Neural cell (in vitro differentiated cells): ENCODE results near the gene ZNF30. TPM values are rescaled to one million over a fixed set of nuclear protein-coding genes. Genes with fewer than 3 reads are reported as not detected.
"Not testable (repeated sequence)": the region's sequence is repeated elsewhere in the genome, so short reads cannot be mapped to it uniquely, and the experiment has no call there.

Experiments
- H2AFZ ChIP-seq: fragments of 200-600, 300-800 bp; sonication (generic), shearing (Covaris generic); 2 replicates; pipeline ENCODE4 v1.6.0; 2014; ENCODE audit warnings: low read depth, mild to moderate bottlenecking, antibody characterized with exemption, low read length, moderate library complexity
- H3F3A ChIP-seq: fragments of 200-600 bp; shearing (Covaris generic); 2 replicates; pipeline ENCODE4 v1.6.1; 2016; ENCODE audit warnings: mild to moderate bottlenecking, moderate library complexity, mixed read lengths, antibody characterized with exemption, low read length; ENCODE audit not compliant: insufficient read depth, poor library complexity, severe bottlenecking
- H3K27ac ChIP-seq: fragments of 200-600, 300-800 bp; sonication (generic), shearing (Covaris generic); 2 replicates; pipeline ENCODE4 v1.5.1; 2014; ENCODE audit warnings: mild to moderate bottlenecking, low read length, moderate library complexity
- H3K27me3 ChIP-seq: fragments of 300-800, 200-600 bp; sonication (generic), shearing (Covaris generic); 2 replicates; pipeline ENCODE4 v1.6.0; 2014; ENCODE audit warnings: mild to moderate bottlenecking, low read depth, low read length, moderate library complexity; ENCODE audit not compliant: insufficient read depth
- H3K36me3 ChIP-seq: fragments of 300-800, 200-600 bp; sonication (generic), shearing (Covaris generic); 2 replicates; pipeline ENCODE4 v1.5.1; 2014; ENCODE audit warnings: mild to moderate bottlenecking, antibody characterized with exemption, low read length, moderate library complexity; ENCODE audit not compliant: insufficient read depth
- H3K4me2 ChIP-seq: fragments of 300-800, 200-600 bp; sonication (generic), shearing (Covaris generic); 2 replicates; pipeline ENCODE4 v1.6.0; 2014; ENCODE audit warnings: mild to moderate bottlenecking, low read length
- H3K4me3 ChIP-seq: fragments of 300-800, 200-600 bp; sonication (generic), shearing (Covaris generic); 2 replicates; pipeline ENCODE4 v1.5.1; 2014; ENCODE audit warnings: mild to moderate bottlenecking, low read length, moderate library complexity
- H3K79me2 ChIP-seq: fragments of 200-600 bp; shearing (Covaris generic); replicated peaks from 2 replicates; pipeline ENCODE4 v1.6.0; 2014; ENCODE audit warnings: mild to moderate bottlenecking, low read length, moderate library complexity; ENCODE audit not compliant: insufficient read depth
- H3K9ac ChIP-seq: fragments of 300-800, 200-600 bp; sonication (generic), shearing (Covaris generic); 2 replicates; pipeline ENCODE4 v1.6.1; 2016; ENCODE audit warnings: mild to moderate bottlenecking, low read length, mixed read lengths
- H3K9me2 ChIP-seq: fragments of 200-600 bp; shearing (Covaris generic); 2 replicates; pipeline ENCODE4 v1.6.1; 2016; ENCODE audit warnings: mild to moderate bottlenecking, low read length, mixed read lengths; ENCODE audit not compliant: insufficient read depth
- H3K9me3 ChIP-seq: fragments of 200-600, 300-800 bp; sonication (generic), shearing (Covaris generic); 2 replicates; pipeline ENCODE4 v1.6.1; 2016; ENCODE audit warnings: mild to moderate bottlenecking, mixed run types, low read length, moderate library complexity, mixed read lengths
- H4K20me1 ChIP-seq: fragments of 200-600 bp; shearing (Covaris generic); 2 replicates; pipeline ENCODE4 v1.6.1; 2016; ENCODE audit warnings: mild to moderate bottlenecking, mixed run types; ENCODE audit not compliant: insufficient read depth
- CTCF ChIP-seq: fragments of 450-650 bp; IDR thresholded peaks from 2 replicates; pipeline ENCODE4 v1.5.1; 2014; ENCODE audit warnings: antibody characterized with exemption, mild to moderate bottlenecking, moderate library complexity; ENCODE audit not compliant: poor library complexity, severe bottlenecking
- EP300 ChIP-seq: fragments of 450-650 bp; conservative IDR thresholded peaks from 2 replicates; pipeline ENCODE4 v1.6.1; 2014; ENCODE audit warnings: antibody characterized with exemption, mild to moderate bottlenecking, moderate library complexity; ENCODE audit not compliant: poor library complexity, severe bottlenecking
- EZH2 ChIP-seq: fragments of 200-600, 300-800 bp; shearing (Covaris generic), sonication (generic); IDR thresholded peaks from 2 replicates; pipeline ENCODE4 v1.6.1; 2014; ENCODE audit warnings: antibody characterized with exemption, low read length, borderline replicate concordance, mild to moderate bottlenecking; ENCODE audit not compliant: insufficient read depth, poor library complexity, severe bottlenecking
- MXI1 ChIP-seq: fragments of 450-650 bp; conservative IDR thresholded peaks from 2 replicates; pipeline ENCODE4 v1.6.1; 2014; ENCODE audit warnings: antibody characterized with exemption, mild to moderate bottlenecking; ENCODE audit not compliant: poor library complexity, severe bottlenecking
- POLR2AphosphoS5 ChIP-seq: IDR thresholded peaks from 2 replicates; pipeline ENCODE4 v1.6.1; 2012
- RAD21 ChIP-seq: fragments of 450-650 bp; conservative IDR thresholded peaks from 2 replicates; pipeline ENCODE4 v1.6.1; 2014; ENCODE audit warnings: antibody characterized with exemption, mild to moderate bottlenecking, moderate library complexity
- SMC3 ChIP-seq: fragments of 450-650 bp; conservative IDR thresholded peaks from 2 replicates; pipeline ENCODE4 v1.6.1; 2014; ENCODE audit warnings: antibody characterized with exemption, mild to moderate bottlenecking, moderate library complexity; ENCODE audit not compliant: poor library complexity
- TAF1 ChIP-seq: IDR thresholded peaks from 2 replicates; pipeline ENCODE4 v1.6.1; 2012; ENCODE audit warnings: low read depth
- polyA plus RNA-seq: library from polyadenylated mRNA; depleted of rRNA; stranded (reverse); fragments of >200 nt; gene quantifications from 2 replicates; pipeline ENCODE4 v1.2.3, GENCODE V29; 2014
- TF ChIP-seq, protein P1 (sequence below): IDR thresholded peaks from 2 replicates; pipeline ENCODE4 v1.6.1; 2012; ENCODE audit warnings: borderline replicate concordance

The ZNF30 gene
- polyA plus RNA-seq, 1 donor from 2014 or later: 17.6 TPM

DNA sequence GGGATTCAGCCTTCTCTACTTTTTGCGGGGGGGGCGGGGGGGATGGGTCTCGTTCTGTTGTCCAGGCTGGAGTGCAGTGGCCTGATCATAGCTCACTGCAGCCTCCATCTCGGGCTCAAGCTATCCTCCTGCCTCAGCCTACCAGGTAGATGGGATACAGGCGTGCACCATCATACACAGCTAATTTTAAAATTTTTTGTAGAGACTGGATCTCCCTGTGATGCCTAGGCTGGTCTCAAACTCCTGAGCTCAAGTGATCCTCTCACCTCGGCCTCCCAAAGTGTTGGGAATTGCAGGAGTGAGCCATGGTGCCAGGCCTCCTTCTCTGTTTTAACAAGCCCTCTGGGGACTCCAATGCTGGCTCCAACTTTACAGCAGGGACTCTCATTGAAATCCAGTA, 37.9 kb downstream of the ZNF30 start:
- TF ChIP-seq CTCF: no peak
- TF ChIP-seq EP300: no peak
- no peak for TF ChIP-seq MXI1
- no peak for TF ChIP-seq EZH2
- no peak for TF ChIP-seq TAF1
- no peak for TF ChIP-seq SMC3
- no peak for TF ChIP-seq RAD21
- TF ChIP-seq POLR2AphosphoS5: no peak
- TF ChIP-seq, protein P1, sequence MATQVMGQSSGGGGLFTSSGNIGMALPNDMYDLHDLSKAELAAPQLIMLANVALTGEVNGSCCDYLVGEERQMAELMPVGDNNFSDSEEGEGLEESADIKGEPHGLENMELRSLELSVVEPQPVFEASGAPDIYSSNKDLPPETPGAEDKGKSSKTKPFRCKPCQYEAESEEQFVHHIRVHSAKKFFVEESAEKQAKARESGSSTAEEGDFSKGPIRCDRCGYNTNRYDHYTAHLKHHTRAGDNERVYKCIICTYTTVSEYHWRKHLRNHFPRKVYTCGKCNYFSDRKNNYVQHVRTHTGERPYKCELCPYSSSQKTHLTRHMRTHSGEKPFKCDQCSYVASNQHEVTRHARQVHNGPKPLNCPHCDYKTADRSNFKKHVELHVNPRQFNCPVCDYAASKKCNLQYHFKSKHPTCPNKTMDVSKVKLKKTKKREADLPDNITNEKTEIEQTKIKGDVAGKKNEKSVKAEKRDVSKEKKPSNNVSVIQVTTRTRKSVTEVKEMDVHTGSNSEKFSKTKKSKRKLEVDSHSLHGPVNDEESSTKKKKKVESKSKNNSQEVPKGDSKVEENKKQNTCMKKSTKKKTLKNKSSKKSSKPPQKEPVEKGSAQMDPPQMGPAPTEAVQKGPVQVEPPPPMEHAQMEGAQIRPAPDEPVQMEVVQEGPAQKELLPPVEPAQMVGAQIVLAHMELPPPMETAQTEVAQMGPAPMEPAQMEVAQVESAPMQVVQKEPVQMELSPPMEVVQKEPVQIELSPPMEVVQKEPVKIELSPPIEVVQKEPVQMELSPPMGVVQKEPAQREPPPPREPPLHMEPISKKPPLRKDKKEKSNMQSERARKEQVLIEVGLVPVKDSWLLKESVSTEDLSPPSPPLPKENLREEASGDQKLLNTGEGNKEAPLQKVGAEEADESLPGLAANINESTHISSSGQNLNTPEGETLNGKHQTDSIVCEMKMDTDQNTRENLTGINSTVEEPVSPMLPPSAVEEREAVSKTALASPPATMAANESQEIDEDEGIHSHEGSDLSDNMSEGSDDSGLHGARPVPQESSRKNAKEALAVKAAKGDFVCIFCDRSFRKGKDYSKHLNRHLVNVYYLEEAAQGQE: no peak
- no peak overlapping the region for H2AFZ ChIP-seq

DNA sequence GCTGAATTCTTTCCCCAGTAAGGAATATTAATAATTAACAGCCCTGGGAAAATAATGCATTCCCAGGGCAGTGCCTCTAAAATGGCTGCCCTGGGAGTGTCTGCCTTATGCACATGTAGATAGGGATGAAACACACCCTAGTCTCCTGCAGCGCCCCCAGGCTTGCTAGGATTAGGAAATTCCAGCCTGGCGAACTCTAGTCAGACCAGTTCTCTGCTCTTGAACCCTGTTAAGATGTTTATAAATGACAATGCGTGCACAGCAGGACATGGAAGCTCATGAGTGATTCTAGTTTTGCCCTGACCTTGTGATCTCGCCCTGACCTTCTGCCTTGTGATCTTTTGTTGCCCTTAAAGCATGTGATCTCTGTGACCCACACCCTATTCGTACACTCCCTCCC, 38.8 kb downstream of the ZNF30 start:
- not testable (repeated sequence) for H3K9me3 ChIP-seq, H3F3A ChIP-seq

More for the DNA sequence above, 37.9 kb downstream of the ZNF30 start:
- Histone ChIP-seq H3K27ac (no peak overlapping the region), H3K4me3 (peak overlapping the region; percentile 92), H3K9me2 (no peaks in the 10 kb centered on the region), H3K9me3 (no peaks in the 10 kb centered on the region), H4K20me1 (no peaks in the 10 kb centered on the region), H3K4me2 (no peak overlapping the region), H3K27me3 (no peaks in the 10 kb centered on the region), H3K79me2 (peaks cover 6% of the 10 kb centered on the region), H3K9ac (peak overlapping the region; percentile 72), H3K36me3 (no peaks in the 10 kb centered on the region), H3F3A (no peaks in the 10 kb centered on the region)

GRCh38 chr19:34967551-34967950, 40.8 kb downstream of the ZNF30 start:
- Histone ChIP-seq H3K27ac (no peak overlapping the region), H3K4me3 (no peak overlapping the region), H3K9me2 (no peaks in the 10 kb centered on the region), H3F3A (no peaks in the 10 kb centered on the region), H3K79me2 (peaks cover 6% of the 10 kb centered on the region), H3K4me2 (no peak overlapping the region), H3K9me3 (no peaks in the 10 kb centered on the region), H3K36me3 (no peaks in the 10 kb centered on the region), H3K27me3 (no peaks in the 10 kb centered on the region), H2AFZ (no peak overlapping the region), H3K9ac (no peak overlapping the region), H4K20me1 (no peaks in the 10 kb centered on the region)
- TF ChIP-seq EP300: no peak
- TF ChIP-seq TAF1: no peak
- no peak for TF ChIP-seq SMC3
- no peak for TF ChIP-seq POLR2AphosphoS5
- no peak for TF ChIP-seq MXI1
- TF ChIP-seq RAD21: no peak
- TF ChIP-seq CTCF: no peak
- TF ChIP-seq, protein P1: no peak
- no peak for TF ChIP-seq EZH2

More for the DNA sequence above, 38.8 kb downstream of the ZNF30 start:
- not testable (repeated sequence) for H3K36me3 ChIP-seq, H3K27me3 ChIP-seq, H4K20me1 ChIP-seq, H3K79me2 ChIP-seq, H3K4me3 ChIP-seq, H3K9me2 ChIP-seq, H3K27ac ChIP-seq, H3K4me2 ChIP-seq, H2AFZ ChIP-seq, H3K9ac ChIP-seq
